Measurements from ENCODE around the gene BIRC2. TPM values are rescaled to one million over a fixed set of nuclear protein-coding genes. Genes with fewer than 3 reads are reported as not detected.

The BIRC2 gene
- total RNA-seq, 1 donor from 2014 or later = 69.9 TPM

DNA sequence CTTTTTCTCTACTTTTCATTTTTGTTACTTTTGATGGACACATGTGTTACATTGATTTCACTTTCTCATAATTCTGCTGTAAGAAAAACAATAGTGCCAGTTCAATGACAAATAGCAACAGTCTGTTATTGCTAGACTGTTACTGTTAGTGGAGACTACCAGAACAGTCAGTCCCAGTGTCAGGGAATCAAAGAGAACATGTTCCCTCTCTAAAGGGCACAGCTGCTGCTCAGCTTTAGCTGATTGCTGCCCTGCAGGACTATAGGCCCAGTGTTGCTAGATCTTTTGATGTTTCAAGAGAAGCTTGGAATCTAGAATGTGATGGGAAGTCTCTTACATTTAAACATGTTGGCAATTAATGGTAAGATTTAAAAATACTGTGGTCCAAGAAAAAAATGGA, 26.3 kb upstream of the BIRC2 start:
- Mint-ChIP-seq H3K27me3 (ENCODE audit: low read depth, unreplicated experiment) (peaks cover 4% of the 10 kb centered on the region), H3K4me3 (ENCODE audit: unreplicated experiment) (no peak overlapping the region), H3K4me1 (ENCODE audit: low read depth, unreplicated experiment) (peaks cover 10% of the 10 kb centered on the region), H3K9me3 (ENCODE audit: unreplicated experiment) (no peaks in the 10 kb centered on the region), H3K36me3 (ENCODE audit: low read depth, unreplicated experiment) (peaks cover 4% of the 10 kb centered on the region), H3K27ac (ENCODE audit: unreplicated experiment) (no peak overlapping the region)
- TF ChIP-seq, protein P1, sequence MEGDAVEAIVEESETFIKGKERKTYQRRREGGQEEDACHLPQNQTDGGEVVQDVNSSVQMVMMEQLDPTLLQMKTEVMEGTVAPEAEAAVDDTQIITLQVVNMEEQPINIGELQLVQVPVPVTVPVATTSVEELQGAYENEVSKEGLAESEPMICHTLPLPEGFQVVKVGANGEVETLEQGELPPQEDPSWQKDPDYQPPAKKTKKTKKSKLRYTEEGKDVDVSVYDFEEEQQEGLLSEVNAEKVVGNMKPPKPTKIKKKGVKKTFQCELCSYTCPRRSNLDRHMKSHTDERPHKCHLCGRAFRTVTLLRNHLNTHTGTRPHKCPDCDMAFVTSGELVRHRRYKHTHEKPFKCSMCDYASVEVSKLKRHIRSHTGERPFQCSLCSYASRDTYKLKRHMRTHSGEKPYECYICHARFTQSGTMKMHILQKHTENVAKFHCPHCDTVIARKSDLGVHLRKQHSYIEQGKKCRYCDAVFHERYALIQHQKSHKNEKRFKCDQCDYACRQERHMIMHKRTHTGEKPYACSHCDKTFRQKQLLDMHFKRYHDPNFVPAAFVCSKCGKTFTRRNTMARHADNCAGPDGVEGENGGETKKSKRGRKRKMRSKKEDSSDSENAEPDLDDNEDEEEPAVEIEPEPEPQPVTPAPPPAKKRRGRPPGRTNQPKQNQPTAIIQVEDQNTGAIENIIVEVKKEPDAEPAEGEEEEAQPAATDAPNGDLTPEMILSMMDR (IDR thresholded peaks at IDR 0.05; ENCODE audit: insufficient read depth, low read depth, low read length) = no peak
- no peak for TF ChIP-seq EZH2 (IDR thresholded peaks at IDR 0.05; ENCODE audit: insufficient read depth, low read length)
- Histone ChIP-seq H3K9ac (ENCODE audit: low read length) (no peak overlapping the region), H3K4me2 (ENCODE audit: low read length) (no peak overlapping the region), H4K20me1 (ENCODE audit: insufficient read depth, low read length) (no peaks in the 10 kb centered on the region), H3K79me2 (ENCODE audit: insufficient read depth, low read length) (no peaks in the 10 kb centered on the region), H2AFZ (ENCODE audit: low read depth, low read length) (no peak overlapping the region), H3K4me3 (ENCODE audit: insufficient read depth, low read depth, low read length) (no peak overlapping the region), H3K27ac (ENCODE audit: low read depth, low read length) (no peak overlapping the region), H3K27me3 (ENCODE audit: insufficient read depth, low read length) (no peaks in the 10 kb centered on the region), H3K4me1 (ENCODE audit: insufficient read depth, low read length) (peaks cover 9% of the 10 kb centered on the region), H3K36me3 (ENCODE audit: insufficient read depth, low read length) (no peaks in the 10 kb centered on the region), H3K9me3 (ENCODE audit: insufficient read depth, low read depth, low read length) (no peaks in the 10 kb centered on the region)
- no peak for DNase-seq (ENCODE audit: low read depth)
- FAIRE-seq = no peak

DNA sequence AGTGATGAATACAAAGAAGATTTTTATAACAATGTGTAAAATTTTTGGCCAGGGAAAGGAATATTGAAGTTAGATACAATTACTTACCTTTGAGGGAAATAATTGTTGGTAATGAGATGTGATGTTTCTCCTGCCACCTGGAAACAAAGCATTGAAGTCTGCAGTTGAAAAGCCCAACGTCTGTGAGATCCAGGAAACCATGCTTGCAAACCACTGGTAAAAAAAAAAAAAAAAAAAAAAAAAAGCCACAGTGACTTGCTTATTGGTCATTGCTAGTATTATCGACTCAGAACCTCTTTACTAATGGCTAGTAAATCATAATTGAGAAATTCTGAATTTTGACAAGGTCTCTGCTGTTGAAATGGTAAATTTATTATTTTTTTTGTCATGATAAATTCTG, 24.5 kb upstream of the BIRC2 start:
- H3K9me3 Mint-ChIP-seq (ENCODE audit: unreplicated experiment) = no peaks in the 10 kb centered on the region
- no peak overlapping the region for H3K27ac Mint-ChIP-seq (ENCODE audit: unreplicated experiment)
- H3K4me1 Mint-ChIP-seq (ENCODE audit: low read depth, unreplicated experiment) = peaks cover 6% of the 10 kb centered on the region
- H3K4me1 ChIP-seq (ENCODE audit: insufficient read depth, low read length) = peaks cover 5% of the 10 kb centered on the region
- no peaks in the 10 kb centered on the region for H3K9me3 ChIP-seq (ENCODE audit: insufficient read depth, low read depth, low read length)
- H3K79me2 ChIP-seq (ENCODE audit: insufficient read depth, low read length) = no peaks in the 10 kb centered on the region
- DNase-seq (ENCODE audit: low read depth) (no peak), FAIRE-seq (no peak)
- no peaks in the 10 kb centered on the region for H3K36me3 ChIP-seq (ENCODE audit: insufficient read depth, low read length)
- no peak overlapping the region for H3K4me3 ChIP-seq (ENCODE audit: insufficient read depth, low read depth, low read length)
- no peaks in the 10 kb centered on the region for H4K20me1 ChIP-seq (ENCODE audit: insufficient read depth, low read length)
- no peak overlapping the region for H3K4me3 Mint-ChIP-seq (ENCODE audit: unreplicated experiment)
- H3K27me3 ChIP-seq (ENCODE audit: insufficient read depth, low read length) = no peaks in the 10 kb centered on the region
- peaks cover 2% of the 10 kb centered on the region for H3K36me3 Mint-ChIP-seq (ENCODE audit: low read depth, unreplicated experiment)
- H3K27me3 Mint-ChIP-seq (ENCODE audit: low read depth, unreplicated experiment) = peaks cover 4% of the 10 kb centered on the region
- H3K9ac ChIP-seq (ENCODE audit: low read length) = no peak overlapping the region
- no peak overlapping the region for H3K27ac ChIP-seq (ENCODE audit: low read depth, low read length)
- TF ChIP-seq, protein P1 (IDR thresholded peaks at IDR 0.05; ENCODE audit: insufficient read depth, low read depth, low read length) = no peak
- no peak for TF ChIP-seq EZH2 (IDR thresholded peaks at IDR 0.05; ENCODE audit: insufficient read depth, low read length)
- no peak overlapping the region for H2AFZ ChIP-seq (ENCODE audit: low read depth, low read length)
- H3K4me2 ChIP-seq (ENCODE audit: low read length) = no peak overlapping the region

DNA sequence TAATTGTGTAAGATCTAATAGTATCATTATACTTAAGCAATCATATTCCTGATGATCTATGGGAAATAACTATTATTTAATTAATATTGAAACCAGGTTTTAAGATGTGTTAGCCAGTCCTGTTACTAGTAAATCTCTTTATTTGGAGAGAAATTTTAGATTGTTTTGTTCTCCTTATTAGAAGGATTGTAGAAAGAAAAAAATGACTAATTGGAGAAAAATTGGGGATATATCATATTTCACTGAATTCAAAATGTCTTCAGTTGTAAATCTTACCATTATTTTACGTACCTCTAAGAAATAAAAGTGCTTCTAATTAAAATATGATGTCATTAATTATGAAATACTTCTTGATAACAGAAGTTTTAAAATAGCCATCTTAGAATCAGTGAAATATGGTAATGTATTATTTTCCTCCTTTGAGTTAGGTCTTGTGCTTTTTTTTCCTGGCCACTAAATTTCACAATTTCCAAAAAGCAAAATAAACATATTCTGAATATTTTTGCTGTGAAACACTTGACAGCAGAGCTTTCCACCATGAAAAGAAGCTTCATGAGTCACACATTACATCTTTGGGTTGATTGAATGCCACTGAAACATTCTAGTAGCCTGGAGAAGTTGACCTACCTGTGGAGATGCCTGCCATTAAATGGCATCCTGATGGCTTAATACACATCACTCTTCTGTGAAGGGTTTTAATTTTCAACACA, 23.3 kb upstream of the BIRC2 start:
- Histone ChIP-seq H3K4me3 (ENCODE audit: insufficient read depth, low read depth, low read length) (no peak overlapping the region), H3K4me2 (ENCODE audit: low read length) (peak overlapping the region; percentile 33), H3K27ac (ENCODE audit: low read depth, low read length) (peak overlapping the region; percentile 25), H3K79me2 (ENCODE audit: insufficient read depth, low read length) (no peaks in the 10 kb centered on the region), H3K9ac (ENCODE audit: low read length) (no peak overlapping the region), H4K20me1 (ENCODE audit: insufficient read depth, low read length) (no peaks in the 10 kb centered on the region), H3K36me3 (ENCODE audit: insufficient read depth, low read length) (no peaks in the 10 kb centered on the region), H3K9me3 (ENCODE audit: insufficient read depth, low read depth, low read length) (no peaks in the 10 kb centered on the region), H3K27me3 (ENCODE audit: insufficient read depth, low read length) (no peaks in the 10 kb centered on the region), H3K4me1 (ENCODE audit: insufficient read depth, low read length) (no peaks in the 10 kb centered on the region), H2AFZ (ENCODE audit: low read depth, low read length) (no peak overlapping the region)
- no peak for TF ChIP-seq EZH2 (IDR thresholded peaks at IDR 0.05; ENCODE audit: insufficient read depth, low read length)
- TF ChIP-seq, protein P1 (IDR thresholded peaks at IDR 0.05; ENCODE audit: insufficient read depth, low read depth, low read length) = no peak
- DNase-seq (ENCODE audit: low read depth) (peak; percentile 77), FAIRE-seq (peak; percentile 99)
- peaks cover 6% of the 10 kb centered on the region for H3K4me1 Mint-ChIP-seq (ENCODE audit: low read depth, unreplicated experiment)
- peaks cover 3% of the 10 kb centered on the region for H3K27me3 Mint-ChIP-seq (ENCODE audit: low read depth, unreplicated experiment)
- no peak overlapping the region for H3K27ac Mint-ChIP-seq (ENCODE audit: unreplicated experiment)
- no peak overlapping the region for H3K4me3 Mint-ChIP-seq (ENCODE audit: unreplicated experiment)
- no peaks in the 10 kb centered on the region for H3K9me3 Mint-ChIP-seq (ENCODE audit: unreplicated experiment)
- H3K36me3 Mint-ChIP-seq (ENCODE audit: low read depth, unreplicated experiment) = peaks cover 2% of the 10 kb centered on the region

Measured in astrocyte (in vitro differentiated cells and primary cell).